ENCODE measurements around the gene PRSS23.
"Not testable (repeated sequence)": the region's sequence is repeated elsewhere in the genome, so short reads cannot be mapped to it uniquely, and the experiment has no call there.

Gene PRSS23

GRCh38 chr11:86800076-86800959 is at the start of gene PRSS23:
PRSS23 (plus strand) TSS chr11:86800542; CDS start chr11:86807644, 7,102 bp downstream.
- peak; percentile 88 for DNase-seq

- no peak for DNase-seq
These were observed 46.9 kb upstream of the PRSS23 start for GRCh38 chr11:86753459-86753858.

- no peak for DNase-seq
These were observed 45.2 kb upstream of the PRSS23 start for GRCh38 chr11:86755146-86755545.

GRCh38 chr11:86758171-86758570 is 42.2 kb upstream of the PRSS23 start:
- DNase-seq, result no peak

GRCh38 chr11:86760577-86760976 is 39.8 kb upstream of the PRSS23 start:
- DNase-seq, result no peak

GRCh38 chr11:86761978-86762377 is 38.4 kb upstream of the PRSS23 start:
- DNase-seq, result no peak

- no peak for DNase-seq
These were observed 35.1 kb upstream of the PRSS23 start for GRCh38 chr11:86765203-86765602.

- DNase-seq, result no peak
These were observed 34.5 kb upstream of the PRSS23 start for GRCh38 chr11:86765878-86766277.

GRCh38 chr11:86769219-86769618 is 31.1 kb upstream of the PRSS23 start:
- DNase-seq, result no peak

GRCh38 chr11:86770473-86771027 is 29.8 kb upstream of the PRSS23 start:
- DNase-seq, result not testable (repeated sequence)

GRCh38 chr11:86772999-86773398 is 27.3 kb upstream of the PRSS23 start:
- DNase-seq, result no peak

GRCh38 chr11:86773513-86774252 is 26.7 kb upstream of the PRSS23 start:
- no peak for DNase-seq

GRCh38 chr11:86774417-86774816 is 25.9 kb upstream of the PRSS23 start:
- DNase-seq, result no peak

GRCh38 chr11:86775361-86775760 is 25.0 kb upstream of the PRSS23 start:
- DNase-seq, result no peak

GRCh38 chr11:86781546-86781945 is 18.8 kb upstream of the PRSS23 start:
- no peak for DNase-seq

- DNase-seq, result no peak
These were observed 17.6 kb upstream of the PRSS23 start for GRCh38 chr11:86782742-86783141.

GRCh38 chr11:86783661-86784060 is 16.7 kb upstream of the PRSS23 start:
- no peak for DNase-seq

GRCh38 chr11:86784241-86784681 is 16.1 kb upstream of the PRSS23 start:
- no peak for DNase-seq

- no peak for DNase-seq
These were observed 14.8 kb upstream of the PRSS23 start for GRCh38 chr11:86785576-86785975.

GRCh38 chr11:86787018-86787536 is 13.3 kb upstream of the PRSS23 start:
- DNase-seq, result no peak

GRCh38 chr11:86787656-86788055 is 12.7 kb upstream of the PRSS23 start:
- no peak for DNase-seq

GRCh38 chr11:86790195-86790725 is 10.1 kb upstream of the PRSS23 start:
- DNase-seq, result no peak

All from retina (tissue), 1 donor.